Astrocyte (in vitro differentiated cells and primary cell): ENCODE data around the gene C16orf95.

Source experiments
- CTCF ChIP-seq: IDR thresholded peaks from 2 replicates; pipeline ENCODE4 v1.5.1; 2011; ENCODE audit warnings: low read depth, mild to moderate bottlenecking, inconsistent platforms, low read length, moderate library complexity; ENCODE audit not compliant: insufficient read depth
- EZH2 ChIP-seq: IDR thresholded peaks from 2 replicates; pipeline ENCODE4 v1.6.1; 2012; ENCODE audit warnings: mild to moderate bottlenecking, low read length, inconsistent platforms; ENCODE audit not compliant: insufficient read depth

- no peak for TF ChIP-seq EZH2
- TF ChIP-seq CTCF: no peak
Measured at GRCh38 chr16:87306516-87306915, 10.7 kb downstream of the C16orf95 start.
